IPS-18c (cell line): ENCODE data around the gene MNAT1.
"Not testable (repeated sequence)": the region's sequence is repeated elsewhere in the genome, so short reads cannot be mapped to it uniquely, and the experiment has no call there.

Source experiments
- H3K4me3 ChIP-seq: 2 replicates; pipeline ENCODE4 v1.7.0; 2013; ENCODE audit warnings: low read depth, mild to moderate bottlenecking, low read length, moderate library complexity; ENCODE audit not compliant: insufficient read depth
- H3K9me3 ChIP-seq: one replicate; pipeline ENCODE4 v1.6.1; 2013; ENCODE audit warnings: mild to moderate bottlenecking, low read length, moderate library complexity; ENCODE audit not compliant: control insufficient read depth, insufficient read depth

Gene MNAT1

DNA sequence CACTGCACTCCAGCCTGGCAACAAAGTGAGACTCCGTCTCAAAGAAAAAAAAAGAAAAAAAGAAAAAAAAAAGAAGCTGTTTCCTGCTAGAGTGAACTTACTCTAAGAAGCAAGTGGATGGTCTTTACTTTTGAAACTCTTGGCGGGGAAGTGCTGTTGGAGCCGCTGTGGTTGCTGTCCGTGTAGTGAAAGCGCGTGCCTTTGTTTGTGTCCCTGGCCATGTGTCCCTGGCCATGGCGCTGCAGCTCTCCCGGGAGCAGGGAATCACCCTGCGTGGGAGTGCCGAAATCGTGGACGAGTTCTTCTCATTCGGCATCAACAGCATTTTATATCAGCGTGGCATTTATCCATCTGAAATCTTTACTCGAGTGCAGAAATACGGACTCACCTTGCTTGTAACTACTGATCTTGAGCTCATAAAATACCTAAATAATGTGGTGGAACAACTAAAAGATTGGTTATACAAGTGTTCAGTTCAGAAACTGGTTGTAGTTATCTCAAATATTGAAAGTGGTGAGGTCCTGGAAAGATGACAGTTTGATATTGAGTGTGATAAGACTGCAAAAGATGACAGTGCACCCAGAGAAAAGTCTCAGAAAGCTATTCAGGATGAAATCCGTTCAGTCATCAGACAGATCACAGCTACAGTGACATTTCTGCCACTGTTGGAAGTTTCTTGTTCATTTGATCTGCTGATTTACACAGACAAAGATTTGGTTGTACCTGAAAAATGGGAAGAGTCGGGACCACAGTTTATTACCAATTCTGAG, 45.4 kb downstream of the MNAT1 start:
- H3K9me3 ChIP-seq, H3K4me3 ChIP-seq: not testable (repeated sequence)

DNA sequence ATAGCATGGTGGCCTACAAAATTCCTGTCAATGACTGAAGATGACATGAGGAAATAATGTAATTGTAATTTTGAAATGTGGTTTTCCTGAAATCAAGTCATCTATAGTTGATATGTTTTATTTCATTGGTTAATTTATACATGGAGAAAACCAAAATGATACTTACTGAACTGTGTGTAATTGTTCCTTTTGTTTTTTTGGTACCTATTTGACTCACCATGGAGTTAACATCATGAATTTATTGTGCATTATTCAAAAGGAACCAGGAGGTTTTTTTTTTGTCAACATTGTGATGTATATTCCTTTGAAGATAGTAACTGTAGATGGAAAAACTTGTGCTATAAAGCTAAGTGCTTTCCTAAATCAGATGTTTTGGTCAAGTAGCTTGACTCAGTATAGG, 46.0 kb downstream of the MNAT1 start:
- H3K9me3 ChIP-seq, H3K4me3 ChIP-seq: not testable (repeated sequence)

DNA sequence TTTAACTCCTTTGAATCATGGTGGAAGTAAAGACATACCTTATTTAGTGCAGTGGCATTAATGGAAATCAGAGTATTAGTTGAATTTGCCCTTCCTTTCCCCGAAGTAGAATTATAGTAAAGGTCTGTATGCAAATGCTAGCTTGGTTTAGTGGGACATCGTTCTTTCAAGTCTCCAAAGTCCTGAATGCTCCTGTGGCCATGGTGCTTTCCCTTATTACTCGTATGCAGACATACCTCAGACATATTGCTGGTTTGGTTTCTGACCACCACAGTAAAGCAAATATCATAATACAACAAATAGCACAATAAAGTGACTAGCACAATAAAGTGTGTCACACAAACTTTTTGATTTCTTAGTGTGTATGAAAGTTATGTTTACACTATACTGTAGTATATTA, 52.3 kb downstream of the MNAT1 start:
- Histone ChIP-seq H3K9me3 (no peaks in the 10 kb centered on the region), H3K4me3 (no peak overlapping the region)

DNA sequence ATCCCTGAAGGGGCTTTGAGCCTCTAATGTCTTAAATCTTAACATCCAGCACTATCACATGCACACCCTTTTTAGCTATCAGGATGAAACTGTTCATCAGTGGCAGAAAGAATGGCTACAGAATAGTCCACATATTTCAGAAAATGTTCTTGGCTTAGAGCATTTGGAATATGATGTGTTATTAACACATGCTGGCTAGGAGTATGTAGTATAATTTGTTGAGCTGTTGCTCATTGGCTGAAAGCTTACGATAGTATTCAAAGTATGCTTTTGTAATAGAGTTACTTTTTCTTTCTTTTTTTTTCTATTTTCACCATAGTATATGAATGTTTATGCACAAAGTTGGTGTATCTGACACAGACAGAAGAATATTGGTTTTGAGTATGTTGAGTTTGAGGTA, 55.1 kb downstream of the MNAT1 start:
- no peak overlapping the region for H3K4me3 ChIP-seq

DNA sequence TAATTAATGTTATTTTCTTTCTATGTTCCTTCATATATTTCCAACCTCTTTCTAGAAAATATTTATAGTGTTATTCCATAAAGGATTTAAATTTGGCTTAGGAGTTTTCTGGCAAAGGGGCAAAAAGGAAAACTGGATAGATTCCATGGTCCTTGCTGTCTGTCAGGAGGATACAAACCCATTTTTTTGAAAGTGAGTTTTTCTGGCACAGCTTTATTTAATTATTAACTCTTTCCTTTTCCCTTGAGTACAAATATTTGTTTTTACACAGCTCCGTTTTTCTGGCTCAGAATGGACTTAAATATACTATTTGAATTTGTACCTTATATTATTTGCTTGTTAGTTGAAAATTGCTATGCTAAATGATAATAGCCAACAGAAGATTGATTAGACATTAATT, 56.3 kb downstream of the MNAT1 start:
- H3K4me3 ChIP-seq: no peak overlapping the region
- H3K9me3 ChIP-seq: no peaks in the 10 kb centered on the region

More for the DNA sequence above, 55.1 kb downstream of the MNAT1 start:
- no peaks in the 10 kb centered on the region for H3K9me3 ChIP-seq

DNA sequence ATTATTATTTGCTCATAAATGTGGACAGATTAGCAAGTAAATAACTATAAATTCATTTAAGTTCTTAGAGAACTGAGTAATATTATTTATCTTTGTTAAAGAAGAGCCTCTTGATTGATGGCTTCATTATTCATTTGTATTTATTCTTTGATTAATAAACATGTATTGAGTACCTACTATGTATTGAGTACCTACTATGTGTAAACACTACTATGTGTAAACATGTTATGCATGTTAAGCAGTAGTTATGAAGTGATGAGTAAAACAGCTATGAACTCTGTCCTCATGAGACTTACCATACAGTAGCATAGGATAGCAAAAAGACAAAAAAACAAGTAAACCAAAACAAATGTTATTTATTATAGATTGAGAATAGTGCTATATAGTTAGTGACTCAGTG, 61.9 kb downstream of the MNAT1 start:
- no peak overlapping the region for H3K4me3 ChIP-seq
- no peaks in the 10 kb centered on the region for H3K9me3 ChIP-seq

DNA sequence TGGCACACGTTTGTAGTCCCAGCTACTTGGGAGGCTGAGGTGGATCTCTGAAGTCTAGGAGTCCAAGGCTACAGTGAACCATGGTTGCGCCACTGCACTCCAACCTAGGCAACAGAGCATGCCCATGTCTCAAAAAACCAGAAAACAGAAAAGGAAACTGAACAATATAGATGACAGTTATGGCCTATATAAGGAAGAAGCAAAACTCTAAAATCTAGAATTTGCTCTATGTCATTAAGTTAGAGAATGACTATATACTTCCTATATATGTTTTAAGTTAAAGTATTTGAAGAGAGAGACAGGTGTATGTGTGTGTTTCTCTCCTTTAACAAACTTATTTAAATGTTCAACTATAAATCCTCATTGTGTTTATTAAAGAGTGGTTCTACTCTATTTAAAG, 65.8 kb downstream of the MNAT1 start:
- Histone ChIP-seq H3K9me3 (no peaks in the 10 kb centered on the region), H3K4me3 (no peak overlapping the region)

DNA sequence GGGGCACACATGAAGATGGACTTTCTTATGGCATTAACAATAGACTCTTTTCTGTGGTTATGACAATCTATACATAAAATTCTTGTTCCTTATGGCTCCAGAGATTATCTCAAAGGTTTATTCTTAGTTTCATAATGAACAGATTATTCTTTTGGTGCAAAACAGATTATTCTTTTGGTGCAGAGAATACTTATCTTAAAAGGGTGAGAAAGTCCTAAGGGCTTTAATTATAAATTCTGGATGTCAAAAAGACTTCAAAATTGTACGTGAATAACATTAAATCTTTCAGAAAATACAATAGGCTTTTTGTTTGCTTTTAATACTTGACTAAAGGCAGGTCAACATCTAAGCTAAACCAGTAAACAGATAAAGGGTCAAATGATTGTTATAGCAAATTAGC, 69.3 kb downstream of the MNAT1 start:
- Histone ChIP-seq H3K9me3 (no peaks in the 10 kb centered on the region), H3K4me3 (no peak overlapping the region)

DNA sequence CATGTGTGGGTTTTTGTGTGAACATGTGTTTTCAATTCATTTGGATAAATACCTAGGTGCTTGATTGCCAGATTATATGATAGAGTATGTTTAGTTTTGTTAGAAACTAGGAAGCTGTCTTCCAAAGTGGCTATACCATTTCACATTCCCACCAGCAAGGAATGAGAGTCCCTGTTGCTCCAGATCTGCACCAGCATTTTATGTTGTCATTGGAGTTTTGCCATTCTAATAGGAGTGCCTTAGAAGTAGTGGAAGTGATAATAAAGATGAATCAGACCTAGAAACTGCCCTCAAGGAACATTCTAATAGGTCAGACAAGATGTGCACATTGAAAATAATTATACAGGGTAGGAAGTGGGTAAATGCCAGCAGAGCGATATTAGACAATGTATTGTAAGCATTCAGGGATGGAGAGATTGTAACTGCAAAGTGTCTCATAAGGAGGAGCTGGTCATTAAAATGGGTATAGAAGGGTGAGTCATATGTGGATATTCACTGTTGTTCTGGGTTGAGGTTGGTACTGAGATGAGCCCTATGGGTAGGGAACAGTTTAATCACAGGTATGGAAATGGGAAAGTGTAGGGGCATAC, 71.4 kb downstream of the MNAT1 start:
- Histone ChIP-seq H3K9me3 (no peaks in the 10 kb centered on the region), H3K4me3 (no peak overlapping the region)

DNA sequence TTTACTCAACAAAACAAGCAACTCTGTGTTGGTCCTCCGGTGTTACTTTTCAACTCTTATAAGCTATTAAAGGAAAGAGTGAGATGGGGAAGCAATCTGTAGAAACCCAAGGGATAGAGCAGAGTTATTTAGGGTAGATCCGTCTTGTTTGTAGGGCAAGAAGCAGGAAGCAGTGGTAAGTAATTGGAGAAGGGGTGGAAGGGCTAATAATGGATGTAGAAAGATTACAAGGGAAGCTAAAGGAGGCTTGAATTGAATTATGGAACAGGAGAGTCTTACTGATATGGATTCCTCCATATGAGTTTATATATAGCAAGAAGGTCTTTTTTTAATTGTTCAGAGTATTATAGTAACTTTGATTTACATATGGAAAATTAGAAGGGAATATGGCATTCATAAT, 72.7 kb downstream of the MNAT1 start:
- no peaks in the 10 kb centered on the region for H3K9me3 ChIP-seq
- H3K4me3 ChIP-seq: no peak overlapping the region

DNA sequence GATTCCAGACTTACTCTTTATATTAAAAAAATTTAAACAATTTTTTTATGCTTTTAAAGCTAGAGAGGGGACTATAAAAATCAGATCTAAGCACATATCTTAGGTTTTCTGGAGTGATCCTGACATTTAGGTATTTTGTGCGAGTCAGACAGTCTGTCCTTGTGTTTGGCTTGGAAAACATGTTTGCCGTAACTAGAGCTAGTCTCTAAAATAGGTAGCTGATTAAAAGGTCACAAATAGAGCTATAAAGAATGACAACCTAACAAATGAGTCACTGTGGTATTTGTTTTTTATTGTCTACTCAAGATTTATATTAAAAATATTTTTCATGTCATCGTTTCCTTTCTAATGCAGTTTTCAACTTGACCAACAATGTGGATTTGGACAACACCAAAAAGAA, 73.4 kb downstream of the MNAT1 start:
- Histone ChIP-seq H3K9me3 (no peaks in the 10 kb centered on the region), H3K4me3 (no peak overlapping the region)

DNA sequence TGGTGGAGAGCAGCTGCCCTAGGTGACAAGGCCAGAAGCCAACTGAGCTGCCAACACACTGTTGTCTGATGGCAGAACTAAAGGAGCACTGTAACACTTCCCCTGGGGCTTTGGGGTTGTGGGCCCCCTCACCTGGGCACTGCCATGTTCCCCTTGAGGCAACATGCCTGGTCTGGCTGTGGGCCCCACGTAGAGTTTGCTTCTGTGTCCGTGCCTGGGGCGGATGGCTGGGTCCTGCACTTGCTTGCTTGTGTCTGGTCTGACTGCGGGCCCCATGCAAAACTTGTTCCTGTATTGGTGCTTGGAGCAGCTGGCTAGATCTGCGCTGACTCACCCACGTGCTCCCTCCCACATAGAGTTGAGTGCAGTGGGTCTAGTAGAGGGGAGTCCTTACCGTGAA, 78.4 kb downstream of the MNAT1 start:
- Histone ChIP-seq H3K9me3 (no peaks in the 10 kb centered on the region), H3K4me3 (no peak overlapping the region)

DNA sequence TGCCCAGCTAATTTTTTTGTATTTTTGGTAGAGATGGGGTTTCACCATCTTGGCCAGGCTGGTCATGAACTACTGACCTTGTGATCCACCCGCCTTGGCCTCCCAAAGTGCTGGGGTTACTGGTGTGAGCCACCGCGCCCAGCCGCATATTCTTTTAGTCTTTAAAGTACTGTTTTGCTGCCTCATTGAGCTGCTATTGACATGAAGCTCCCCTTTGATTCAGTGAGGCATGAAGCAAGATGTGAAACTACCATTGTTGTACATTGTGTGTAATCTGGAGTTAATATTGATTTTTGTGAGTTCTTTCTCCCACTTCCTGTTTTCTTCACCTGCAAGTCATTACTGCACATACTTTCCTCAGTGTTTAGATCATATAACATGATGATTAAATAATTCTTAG, 80.8 kb downstream of the MNAT1 start:
- H3K4me3 ChIP-seq: no peak overlapping the region
- H3K9me3 ChIP-seq: no peaks in the 10 kb centered on the region

DNA sequence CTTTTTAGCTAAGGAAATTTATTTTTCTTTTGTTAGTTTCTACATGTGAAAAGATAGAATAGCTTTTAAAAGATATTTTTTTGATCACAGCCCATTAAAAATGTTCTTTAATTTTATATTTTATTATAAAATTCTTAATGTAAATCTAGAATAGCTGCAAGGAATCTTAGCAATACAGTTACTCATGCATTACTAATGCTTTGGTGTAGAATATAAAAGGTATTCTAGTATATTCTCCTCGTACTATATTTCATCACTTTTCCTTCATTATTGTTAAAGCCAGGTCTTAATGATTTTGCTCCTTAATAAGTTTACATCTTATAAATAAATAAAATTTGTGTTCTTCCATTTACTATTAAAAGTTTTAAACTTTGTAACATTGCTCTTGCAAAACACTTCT, 82.6 kb downstream of the MNAT1 start:
- Histone ChIP-seq H3K4me3 (no peak overlapping the region), H3K9me3 (no peaks in the 10 kb centered on the region)

DNA sequence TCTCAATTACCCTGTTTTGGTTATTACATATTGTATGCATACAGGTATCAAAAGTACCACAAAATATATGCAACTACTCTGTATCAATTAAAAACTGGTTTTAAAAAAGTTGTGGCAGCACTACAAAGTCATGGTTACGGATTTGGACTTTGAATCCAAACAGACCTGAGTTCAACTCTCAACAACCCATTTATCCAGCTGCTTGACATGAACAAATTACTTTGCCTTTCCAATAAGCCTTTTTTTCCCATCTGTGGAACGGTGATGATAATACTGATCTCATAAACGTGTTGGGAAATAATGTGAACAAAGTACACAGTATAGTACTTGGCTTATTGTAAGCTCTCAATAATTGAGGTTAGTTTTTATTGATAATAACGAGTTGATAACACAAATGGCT, 85.0 kb downstream of the MNAT1 start:
- no peaks in the 10 kb centered on the region for H3K9me3 ChIP-seq

DNA sequence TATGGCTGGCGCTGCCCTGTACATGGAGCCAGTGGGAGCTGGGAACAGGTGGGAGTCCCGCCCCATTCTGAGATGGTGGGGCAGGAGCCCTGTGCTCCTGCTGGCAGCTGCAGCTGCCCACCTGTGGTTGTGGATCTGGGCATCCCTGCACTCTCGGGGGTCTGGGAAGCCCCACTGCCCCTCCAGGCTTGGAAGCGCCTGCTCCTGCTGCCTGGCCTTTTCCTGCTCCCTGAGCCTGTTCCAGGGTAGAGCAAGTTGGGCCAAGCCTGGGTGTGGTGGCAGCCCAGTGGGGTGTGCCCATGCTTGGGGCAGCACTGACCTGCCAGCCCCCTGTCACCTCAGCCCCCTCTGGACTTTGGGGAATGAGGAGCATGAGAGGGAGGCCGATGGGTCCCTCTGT, 104.0 kb downstream of the MNAT1 start:
- H3K4me3 ChIP-seq: no peak overlapping the region
- H3K9me3 ChIP-seq: peaks cover 2% of the 10 kb centered on the region

More for the DNA sequence above, 85.0 kb downstream of the MNAT1 start:
- no peak overlapping the region for H3K4me3 ChIP-seq

DNA sequence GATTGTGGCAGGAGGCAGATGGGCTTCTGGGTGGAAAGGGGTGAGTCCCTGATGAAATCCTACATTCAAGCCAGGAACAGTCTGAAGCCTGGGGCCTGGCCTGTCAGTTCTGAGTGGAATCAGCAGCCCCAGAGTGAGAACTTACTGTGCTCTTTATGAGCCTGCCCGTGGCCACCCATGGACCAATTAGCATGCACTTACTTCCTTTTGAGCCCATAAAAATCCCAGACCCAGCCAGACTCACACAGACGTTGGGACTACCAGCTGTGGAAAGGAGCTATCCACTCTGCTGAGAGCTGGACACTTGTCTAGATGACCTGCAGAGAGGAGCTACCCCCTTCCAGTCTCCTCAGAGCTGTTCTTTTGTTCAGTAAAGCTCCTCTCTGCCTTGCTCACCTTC, 104.5 kb downstream of the MNAT1 start:
- Histone ChIP-seq H3K9me3 (peaks cover 2% of the 10 kb centered on the region), H3K4me3 (no peak overlapping the region)

DNA sequence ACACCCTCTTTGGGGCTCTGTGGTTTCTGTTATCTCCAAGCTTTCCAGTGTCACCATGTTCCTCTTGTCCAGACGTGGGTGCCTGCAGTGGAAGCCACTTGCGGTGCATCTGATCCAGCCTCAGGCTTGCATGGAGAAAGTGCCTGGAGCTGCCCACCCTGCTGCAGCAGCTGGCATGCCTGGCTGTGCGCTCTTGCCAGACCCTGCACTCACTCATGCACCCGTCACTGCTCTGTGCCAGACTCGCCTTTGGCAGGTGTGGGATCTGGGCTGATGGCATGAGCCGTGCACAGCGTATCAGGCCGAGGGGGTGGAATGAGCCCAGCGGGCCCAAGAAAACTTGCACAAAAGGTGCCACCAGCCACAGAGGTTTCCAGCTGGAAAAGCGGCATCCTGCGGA, 105.1 kb downstream of the MNAT1 start:
- Histone ChIP-seq H3K9me3 (peaks cover 2% of the 10 kb centered on the region), H3K4me3 (no peak overlapping the region)

DNA sequence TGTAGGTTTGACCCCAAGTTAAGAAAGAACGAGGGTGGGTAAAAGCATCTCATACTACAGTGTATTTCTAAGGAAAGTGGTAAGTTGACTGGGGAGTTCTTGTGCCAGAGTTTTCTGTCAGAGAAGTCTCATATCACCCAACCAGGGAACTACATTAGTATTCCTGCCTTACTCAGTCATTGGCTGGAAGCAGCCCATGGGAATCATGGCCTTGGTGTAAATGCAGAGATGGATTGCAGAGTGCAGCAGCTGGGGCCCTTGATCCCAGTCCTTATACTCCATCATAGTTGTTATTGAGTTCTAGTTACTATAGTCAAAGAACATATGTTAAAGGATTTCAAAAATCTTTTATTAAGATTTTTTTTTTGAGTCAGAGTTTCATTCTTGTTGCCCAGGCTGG, 105.8 kb downstream of the MNAT1 start:
- Histone ChIP-seq H3K4me3 (no peak overlapping the region), H3K9me3 (peaks cover 2% of the 10 kb centered on the region)
